Measurements from ENCODE around the gene ING2.

- TF ChIP-seq CTCF (IDR thresholded peaks at IDR 0.05) (no peak), EZH2 (IDR thresholded peaks at IDR 0.05; ENCODE audit: borderline replicate concordance, insufficient read depth, low read depth, low read length, poor library complexity, severe bottlenecking) (no peak)
Measured at GRCh38 chr4:183467246-183467645, 37.6 kb upstream of the ING2 start.

Measured in B cell (primary cell).